Keratinocyte (primary cell): Measurements from ENCODE around the gene PABPN1L.
A peak's percentile ranks its signal among the peaks of the same experiment; 100 is the strongest.

Experiments used
- EZH2 ChIP-seq: IDR thresholded peaks from one replicate; pipeline ENCODE4 v1.6.1; 2012; ENCODE audit warnings: inconsistent platforms, mild to moderate bottlenecking, low read length, moderate library complexity
- TF ChIP-seq, protein P1 (sequence below), 3 experiments: IDR thresholded peaks in 1 of 3; conservative IDR thresholded peaks in 1 of 3; optimal IDR thresholded peaks in 1 of 3; 2 replicates in 2 of 3; 3 replicates in 1 of 3; pipeline versions ENCODE3 to v1.5.1; 2011; ENCODE audit warnings: low read length in 3 of 3, mild to moderate bottlenecking in 3 of 3, moderate library complexity in 2 of 3, control low read depth in 1 of 3, inconsistent platforms in 1 of 3; ENCODE audit not compliant: insufficient read depth in 2 of 3; ENCODE audit errors: extremely low read depth in 1 of 3

DNA sequence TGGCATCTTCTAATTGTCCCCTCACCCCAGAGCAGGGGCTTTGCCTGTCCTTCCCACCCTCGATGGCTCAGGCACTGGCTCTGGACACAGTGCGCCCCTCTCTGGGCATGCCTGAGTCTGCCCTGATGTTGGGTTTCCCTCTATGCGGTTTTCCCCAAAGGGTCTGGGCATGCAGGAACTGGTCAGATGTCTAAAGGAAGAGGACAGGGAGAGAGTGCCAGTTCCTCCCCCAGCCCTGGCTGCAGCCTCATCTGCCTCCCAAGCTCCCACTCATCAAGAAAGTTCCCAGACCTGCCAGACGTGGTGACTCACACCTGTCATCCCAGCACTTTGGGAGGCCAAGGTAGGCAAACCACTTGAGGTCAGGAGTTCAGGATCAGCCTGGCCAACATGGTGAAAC, 41.3 kb upstream of the PABPN1L start:
- TF ChIP-seq, protein P1, sequence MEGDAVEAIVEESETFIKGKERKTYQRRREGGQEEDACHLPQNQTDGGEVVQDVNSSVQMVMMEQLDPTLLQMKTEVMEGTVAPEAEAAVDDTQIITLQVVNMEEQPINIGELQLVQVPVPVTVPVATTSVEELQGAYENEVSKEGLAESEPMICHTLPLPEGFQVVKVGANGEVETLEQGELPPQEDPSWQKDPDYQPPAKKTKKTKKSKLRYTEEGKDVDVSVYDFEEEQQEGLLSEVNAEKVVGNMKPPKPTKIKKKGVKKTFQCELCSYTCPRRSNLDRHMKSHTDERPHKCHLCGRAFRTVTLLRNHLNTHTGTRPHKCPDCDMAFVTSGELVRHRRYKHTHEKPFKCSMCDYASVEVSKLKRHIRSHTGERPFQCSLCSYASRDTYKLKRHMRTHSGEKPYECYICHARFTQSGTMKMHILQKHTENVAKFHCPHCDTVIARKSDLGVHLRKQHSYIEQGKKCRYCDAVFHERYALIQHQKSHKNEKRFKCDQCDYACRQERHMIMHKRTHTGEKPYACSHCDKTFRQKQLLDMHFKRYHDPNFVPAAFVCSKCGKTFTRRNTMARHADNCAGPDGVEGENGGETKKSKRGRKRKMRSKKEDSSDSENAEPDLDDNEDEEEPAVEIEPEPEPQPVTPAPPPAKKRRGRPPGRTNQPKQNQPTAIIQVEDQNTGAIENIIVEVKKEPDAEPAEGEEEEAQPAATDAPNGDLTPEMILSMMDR (optimal IDR thresholded peaks at IDR 0.05 in 1 of 3, IDR thresholded peaks at IDR 0.05 in 1 of 3, conservative IDR thresholded peaks at IDR 0.05 in 1 of 3; ENCODE audit: extremely low read depth in 1 of 3, insufficient read depth in 2 of 3, low read length in 3 of 3), result peak in 2 of 3 experiments; percentile 16 to 60
- TF ChIP-seq EZH2, result no peak
